NCI-H526 treated with DMSO at 0.1 percent for 48 hours (cell line): ENCODE measurements around the gene FOXA3.
A peak's percentile ranks its signal among the peaks of the same experiment; 100 is the strongest.
"Not testable (repeated sequence)": the region's sequence is repeated elsewhere in the genome, so short reads cannot be mapped to it uniquely, and the experiment has no call there.

Experiments
- DNase-seq: peaks from one replicate; lab custom pipeline; 2025; lab: John Stamatoyannopoulos, UW

Gene FOXA3

GRCh38 chr19:45828523-45828922, 35.6 kb upstream of the FOXA3 start:
- DNase-seq, result no peak

DNA sequence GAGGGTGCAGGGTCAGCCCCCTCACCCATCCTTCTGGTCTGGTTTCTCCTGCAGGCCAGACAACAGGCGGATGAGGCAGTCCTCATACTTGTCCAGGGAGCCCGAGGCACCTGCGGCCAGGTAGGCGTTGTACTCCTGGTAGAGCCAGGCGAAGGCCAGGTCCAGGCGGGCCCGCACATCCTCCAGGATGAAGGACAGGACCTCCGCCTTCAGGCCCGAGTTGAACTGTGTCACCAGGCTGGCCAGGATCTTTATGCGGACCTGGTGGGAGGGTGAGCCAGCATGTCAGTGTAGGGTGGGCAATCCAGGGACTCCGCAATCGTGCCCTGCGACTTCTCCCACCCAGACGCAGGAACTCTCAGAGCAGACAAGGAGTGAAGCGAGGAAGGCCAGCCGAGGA, 35.2 kb upstream of the FOXA3 start:
- no peak for DNase-seq

DNA sequence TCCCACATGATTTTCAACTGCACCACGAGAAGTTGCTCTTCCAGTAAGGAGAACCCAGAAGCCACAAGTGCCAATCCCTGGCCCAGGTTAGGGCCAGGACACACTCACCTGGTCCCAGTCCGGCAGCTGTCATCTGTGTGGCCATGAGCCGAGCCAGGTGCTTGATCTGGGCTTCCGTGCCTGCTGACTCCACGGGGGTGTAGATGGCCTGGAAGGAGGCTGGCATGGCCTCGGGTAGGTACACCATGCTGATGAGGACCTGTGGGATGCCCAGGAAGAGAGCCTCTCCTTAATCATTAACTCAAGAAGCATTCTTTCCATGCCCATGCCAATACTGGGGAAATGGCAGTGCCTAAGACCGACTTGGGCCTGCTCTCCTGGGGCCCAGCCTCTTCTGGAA, 29.2 kb upstream of the FOXA3 start:
- DNase-seq, result no peak

DNA sequence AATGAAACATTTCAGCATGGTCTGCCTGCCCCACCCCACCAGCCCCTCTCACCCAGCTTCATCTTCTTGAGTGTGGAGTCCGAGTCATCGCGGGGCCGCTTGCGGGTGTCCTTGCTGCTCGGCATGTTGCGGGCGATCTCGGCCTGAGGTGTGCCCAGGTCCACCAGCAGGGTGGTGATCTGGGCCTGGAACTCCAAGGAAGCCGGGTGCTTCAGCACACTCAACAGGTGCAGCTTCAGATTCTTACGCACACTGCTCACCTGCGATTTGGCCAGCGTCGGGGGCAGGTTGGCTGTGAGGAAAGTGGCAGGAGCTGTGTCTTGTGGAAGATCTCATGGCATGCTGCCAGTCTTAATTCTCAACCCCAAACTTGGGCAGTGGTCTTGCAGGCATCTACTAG, 21.9 kb upstream of the FOXA3 start:
- no peak for DNase-seq

- no peak for DNase-seq
Observed at GRCh38 chr19:45847663-45848062, 16.5 kb upstream of the FOXA3 start.

GRCh38 chr19:45848922-45849321, 15.2 kb upstream of the FOXA3 start:
- DNase-seq, result no peak

DNA sequence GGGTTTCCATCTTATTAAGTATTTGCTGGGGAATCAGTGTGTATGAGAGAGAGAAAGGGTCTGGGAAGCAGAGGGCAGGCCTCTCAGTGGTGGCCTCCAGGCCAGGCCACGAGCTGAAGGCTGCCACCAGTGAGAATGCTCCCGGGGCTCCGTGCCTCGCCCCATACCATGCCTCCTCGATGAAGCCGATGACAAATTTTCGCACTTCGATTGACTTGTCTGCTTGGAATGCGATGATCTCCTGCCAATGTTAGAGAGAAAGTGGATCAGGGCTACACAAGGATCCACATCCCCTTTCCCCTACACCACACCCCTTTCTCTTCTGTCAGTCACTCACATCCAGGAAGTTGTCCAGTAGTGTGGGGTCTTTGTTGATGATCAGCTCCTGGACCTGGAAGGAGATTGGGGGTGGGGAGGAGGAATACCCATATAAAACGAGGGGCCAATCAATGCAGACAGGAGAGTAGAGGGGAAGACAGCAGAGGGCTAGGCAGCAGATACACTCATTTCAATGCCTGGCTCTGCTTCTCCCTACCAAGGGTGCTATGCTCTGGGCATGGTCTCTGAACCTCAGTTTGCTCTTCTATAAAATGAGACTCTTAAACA, 11.9 kb upstream of the FOXA3 start:
- no peak for DNase-seq

- DNase-seq, result no peak
Observed at GRCh38 chr19:45852983-45853382, 11.1 kb upstream of the FOXA3 start.

DNA sequence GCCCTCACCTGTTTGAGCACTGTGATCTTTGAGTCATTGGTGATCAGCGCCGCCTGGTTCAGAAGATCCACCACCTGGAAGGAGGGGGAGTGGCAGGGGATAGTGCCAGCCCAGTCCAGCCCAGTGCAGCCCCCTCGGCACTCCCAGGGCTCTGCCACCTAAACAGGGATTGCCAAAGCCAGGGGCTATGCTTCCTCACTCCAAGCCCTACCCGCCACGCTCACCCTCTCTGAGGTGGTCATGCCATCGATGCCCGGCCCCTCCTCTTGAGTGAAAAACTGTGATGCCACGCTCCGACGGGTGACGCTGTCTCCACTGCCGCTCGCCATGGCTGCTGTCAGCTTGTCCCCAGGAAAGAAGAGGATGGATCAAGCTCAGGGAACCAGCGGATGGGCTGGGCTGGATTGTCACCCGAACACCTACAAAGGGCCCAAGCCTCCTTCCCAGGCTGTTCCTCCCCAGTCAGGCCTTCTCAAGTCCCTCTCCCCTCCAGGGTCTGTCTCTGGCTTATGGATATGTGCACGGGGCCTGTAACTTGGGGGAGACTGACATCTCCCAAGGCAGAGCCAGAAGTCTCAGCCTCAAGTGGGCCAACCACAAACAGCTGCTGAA, 9.9 kb upstream of the FOXA3 start:
- DNase-seq, result no peak

- no peak for DNase-seq
Observed at GRCh38 chr19:45860359-45861259, 3.5 kb upstream of the FOXA3 start.

DNA sequence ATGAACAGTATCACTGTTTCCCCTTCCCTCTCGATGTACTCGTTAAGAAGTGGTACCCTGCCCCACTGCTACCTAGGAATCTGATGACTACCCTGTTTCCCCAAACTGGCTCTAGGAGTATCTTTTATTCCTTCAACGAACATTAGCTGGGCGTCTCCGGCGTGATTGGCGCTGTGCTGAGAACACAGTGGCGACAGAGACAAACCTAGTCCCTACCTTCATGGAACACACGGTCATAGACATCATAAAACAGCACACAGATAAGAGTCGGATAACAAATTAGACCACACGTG, 1.9 kb upstream of the FOXA3 start:
- DNase-seq, result no peak

DNA sequence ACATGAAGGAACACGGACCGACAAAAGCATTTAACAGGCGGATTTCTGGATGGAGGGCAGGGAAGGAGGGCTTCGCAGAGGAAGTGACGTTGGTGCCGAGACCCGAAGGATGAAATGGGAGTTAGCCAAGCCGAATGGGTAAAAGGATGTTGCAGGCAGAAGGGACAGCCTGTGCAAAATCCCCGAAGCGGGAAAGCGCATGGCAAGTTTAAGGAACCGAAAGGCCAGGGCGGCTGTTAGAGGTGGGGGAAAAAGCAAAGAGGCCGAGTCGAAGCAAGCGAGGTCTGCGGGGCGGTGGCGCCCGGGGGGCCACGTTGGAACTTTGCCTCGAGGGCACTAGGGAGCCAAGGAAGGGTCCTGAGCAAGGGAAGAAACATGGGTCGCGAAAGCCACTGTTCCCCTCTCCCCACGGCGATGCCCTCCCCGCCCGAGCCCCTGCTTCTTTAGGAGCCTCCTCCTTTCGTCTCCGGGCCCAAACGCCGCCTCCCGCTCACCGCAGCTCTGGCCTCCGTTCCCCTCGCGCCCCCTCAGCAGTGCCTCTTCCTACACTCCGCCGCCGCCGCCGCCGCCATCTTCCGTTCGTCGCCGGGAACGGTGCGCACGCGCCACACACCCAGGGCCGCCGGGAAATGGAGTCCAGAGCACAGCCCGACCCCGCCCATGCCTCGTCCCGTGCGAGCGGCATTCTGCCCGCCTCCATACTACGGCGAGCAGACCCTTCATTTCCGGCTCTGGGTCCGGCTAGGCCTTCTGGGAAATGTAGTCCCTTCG, 1.4 kb upstream of the FOXA3 start, which contains the start of gene SYMPK:
Gene SYMPK (minus strand): TSS at position 584 of the 771 bp plus-strand sequence. CDS start 8,652 bp downstream, outside the sequence.
- DNase-seq, result peak; percentile 96

- no peak for DNase-seq
Observed at GRCh38 chr19:45863335-45863839, 739 bp upstream of the FOXA3 start.

DNA sequence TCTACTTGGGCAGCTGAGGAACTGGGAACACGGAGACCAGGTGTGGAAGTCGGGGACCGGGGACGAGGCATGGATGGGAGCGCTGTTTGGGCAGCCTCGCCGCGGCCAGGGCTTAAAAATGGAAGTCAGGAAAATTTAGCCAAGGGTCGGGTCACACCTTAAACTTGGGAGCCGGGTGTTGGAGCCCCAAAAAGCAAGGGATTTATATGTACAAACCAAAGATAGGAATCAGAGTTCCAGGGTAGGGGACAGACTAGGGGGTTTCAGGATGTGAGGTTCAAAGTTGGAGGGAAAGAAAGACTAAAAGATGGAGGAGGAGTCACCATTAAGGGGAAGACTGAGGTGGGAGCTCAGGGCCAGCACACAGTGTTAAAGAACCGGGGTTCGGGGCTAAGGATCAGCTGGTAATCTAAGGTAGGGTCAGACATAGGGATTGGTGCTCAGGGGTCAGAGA, 530 bp downstream of the FOXA3 start:
- DNase-seq, result no peak

DNA sequence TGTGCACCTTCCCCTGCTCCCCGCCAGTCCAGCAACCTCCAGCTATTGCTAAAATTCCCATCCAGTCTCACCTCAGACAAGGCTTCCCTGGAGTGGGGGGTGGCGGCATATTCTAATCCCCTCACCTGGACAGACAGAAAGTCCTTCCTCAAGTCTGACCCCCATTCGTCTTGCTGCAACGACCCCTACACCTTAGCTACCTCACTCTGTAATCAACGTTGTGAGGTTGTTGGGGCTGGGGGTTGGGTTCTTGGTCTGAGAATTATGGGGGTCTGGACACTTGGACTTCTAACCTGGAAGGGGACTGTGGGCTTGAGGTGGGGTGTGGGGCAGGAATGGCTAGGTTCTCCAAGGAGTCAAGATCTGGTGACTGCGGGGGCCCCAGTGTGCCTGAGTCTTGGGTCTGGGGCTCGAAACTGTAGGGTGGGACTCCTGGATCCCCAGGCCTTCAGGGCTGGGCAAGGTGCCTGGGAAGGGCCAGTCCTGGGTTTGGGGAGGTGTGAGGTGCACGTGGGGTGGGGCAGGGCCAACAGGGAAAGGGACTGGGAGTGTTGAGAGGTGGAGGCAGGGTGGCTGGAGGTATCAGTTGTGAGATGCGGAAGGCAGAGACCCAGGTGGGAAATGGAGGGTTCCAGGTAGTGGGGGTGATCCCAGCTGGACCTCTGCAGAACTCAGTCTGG, 1.3 kb downstream of the FOXA3 start:
- DNase-seq, result no peak

GRCh38 chr19:45866400-45867176, 2.5 kb downstream of the FOXA3 start:
- no peak for DNase-seq

GRCh38 chr19:45867241-45867640, 3.1 kb downstream of the FOXA3 start:
- DNase-seq, result not testable (repeated sequence)

DNA sequence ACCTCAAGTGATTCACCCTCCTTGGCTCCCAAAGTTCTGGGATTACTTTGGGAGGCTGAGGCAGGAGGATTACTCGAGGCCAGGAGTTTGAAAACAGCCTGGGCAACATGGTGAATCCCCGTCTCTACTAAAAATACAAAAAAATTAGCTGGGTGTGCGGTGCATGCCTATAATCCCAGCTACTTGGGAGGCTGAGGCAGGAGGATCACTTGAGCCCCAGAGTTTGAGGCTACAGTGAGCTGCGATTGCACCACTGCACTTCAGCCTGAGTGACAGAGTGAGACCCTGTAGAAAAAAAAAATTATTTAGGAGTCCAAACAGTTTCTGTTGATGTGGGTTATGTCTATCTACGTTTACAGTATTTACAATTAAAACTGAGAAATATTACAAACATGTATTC, 6.7 kb downstream of the FOXA3 start:
- DNase-seq, result no peak

DNA sequence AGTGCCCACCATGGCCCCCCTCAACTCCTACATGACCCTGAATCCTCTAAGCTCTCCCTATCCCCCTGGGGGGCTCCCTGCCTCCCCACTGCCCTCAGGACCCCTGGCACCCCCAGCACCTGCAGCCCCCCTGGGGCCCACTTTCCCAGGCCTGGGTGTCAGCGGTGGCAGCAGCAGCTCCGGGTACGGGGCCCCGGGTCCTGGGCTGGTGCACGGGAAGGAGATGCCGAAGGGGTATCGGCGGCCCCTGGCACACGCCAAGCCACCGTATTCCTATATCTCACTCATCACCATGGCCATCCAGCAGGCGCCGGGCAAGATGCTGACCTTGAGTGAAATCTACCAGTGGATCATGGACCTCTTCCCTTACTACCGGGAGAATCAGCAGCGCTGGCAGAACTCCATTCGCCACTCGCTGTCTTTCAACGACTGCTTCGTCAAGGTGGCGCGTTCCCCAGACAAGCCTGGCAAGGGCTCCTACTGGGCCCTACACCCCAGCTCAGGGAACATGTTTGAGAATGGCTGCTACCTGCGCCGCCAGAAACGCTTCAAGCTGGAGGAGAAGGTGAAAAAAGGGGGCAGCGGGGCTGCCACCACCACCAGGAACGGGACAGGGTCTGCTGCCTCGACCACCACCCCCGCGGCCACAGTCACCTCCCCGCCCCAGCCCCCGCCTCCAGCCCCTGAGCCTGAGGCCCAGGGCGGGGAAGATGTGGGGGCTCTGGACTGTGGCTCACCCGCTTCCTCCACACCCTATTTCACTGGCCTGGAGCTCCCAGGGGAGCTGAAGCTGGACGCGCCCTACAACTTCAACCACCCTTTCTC, 8.2 kb downstream of the FOXA3 start:
- DNase-seq, result no peak

GRCh38 chr19:45873219-45873772, 9.2 kb downstream of the FOXA3 start:
- no peak for DNase-seq
